HG03025 (cell line): ENCODE measurements around the gene YLPM1.
"Not testable (repeated sequence)": the region's sequence is repeated elsewhere in the genome, so short reads cannot be mapped to it uniquely, and the experiment has no call there.

Experiments
- ATAC-seq: cut with Tn5 transposase; IDR thresholded peaks from one replicate; pipeline ENCODE4 v1.9.1; 2021; ENCODE audit warnings: mild to moderate bottlenecking, moderate library complexity; ENCODE audit not compliant: unreplicated experiment, low FRiP score

YLPM1 gene

GRCh38 chr14:74762917-74763802 is at the start of gene YLPM1:
YLPM1 (plus strand) TSS chr14:74763316; CDS start chr14:74763490, 174 bp downstream.
- peak; percentile 85 for ATAC-seq

GRCh38 chr14:74713395-74713735 is 49.8 kb upstream of the YLPM1 start:
- ATAC-seq: no peak

- ATAC-seq: no peak
Observed at GRCh38 chr14:74720526-74720925, 42.6 kb upstream of the YLPM1 start.

- ATAC-seq: no peak
Observed at GRCh38 chr14:74723134-74723533, 40.0 kb upstream of the YLPM1 start.

GRCh38 chr14:74732387-74732786 is 30.7 kb upstream of the YLPM1 start:
- no peak for ATAC-seq

GRCh38 chr14:74733221-74733620 is 29.9 kb upstream of the YLPM1 start:
- ATAC-seq: no peak

- ATAC-seq: no peak
Observed at GRCh38 chr14:74735125-74735524, 28.0 kb upstream of the YLPM1 start.

- ATAC-seq: no peak
Observed at GRCh38 chr14:74737753-74738325, 25.3 kb upstream of the YLPM1 start.

- ATAC-seq: no peak
Observed at GRCh38 chr14:74739293-74740030, 23.7 kb upstream of the YLPM1 start.

GRCh38 chr14:74747237-74747636 is 15.9 kb upstream of the YLPM1 start:
- no peak for ATAC-seq

GRCh38 chr14:74754157-74754556 is 9.0 kb upstream of the YLPM1 start:
- ATAC-seq: no peak

GRCh38 chr14:74754899-74755298 is 8.2 kb upstream of the YLPM1 start:
- ATAC-seq: no peak

- no peak for ATAC-seq
Observed at GRCh38 chr14:74756326-74756725, 6.8 kb upstream of the YLPM1 start.

- not testable (repeated sequence) for ATAC-seq
Observed at GRCh38 chr14:74758505-74758904, 4.6 kb upstream of the YLPM1 start.

GRCh38 chr14:74763803-74764531 is 851 bp downstream of the YLPM1 start:
- ATAC-seq: no peak

GRCh38 chr14:74765721-74766120 is 2.6 kb downstream of the YLPM1 start:
- ATAC-seq: no peak

- ATAC-seq: no peak
Observed at GRCh38 chr14:74771399-74771798, 8.3 kb downstream of the YLPM1 start.

- ATAC-seq: no peak
Observed at GRCh38 chr14:74784634-74785033, 21.5 kb downstream of the YLPM1 start.

GRCh38 chr14:74785056-74785613 is 22.0 kb downstream of the YLPM1 start:
- no peak for ATAC-seq

- no peak for ATAC-seq
Observed at GRCh38 chr14:74786796-74787315, 23.7 kb downstream of the YLPM1 start.
